Mesendoderm (in vitro differentiated cells): Measurements from ENCODE around the gene C1QTNF8.

Source experiments
- DNase-seq: peaks from one replicate; pipeline ENCODE4 v3.0.0; 2013
- H2AK5ac ChIP-seq: 2 replicates; pipeline ENCODE4 v1.6.1; 2013; ENCODE audit warnings: low read length, inconsistent platforms
- H2BK120ac ChIP-seq: 2 replicates; pipeline ENCODE4 v1.6.1; 2013; ENCODE audit warnings: low read depth, mild to moderate bottlenecking, low read length, moderate library complexity, mixed read lengths
- H2BK15ac ChIP-seq: replicated peaks from 2 replicates; pipeline ENCODE4 v1.6.1; 2013; ENCODE audit warnings: low read depth, mild to moderate bottlenecking, moderate library complexity
- H2BK5ac ChIP-seq: 2 replicates; pipeline ENCODE4 v1.6.1; 2013; ENCODE audit warnings: low read length, inconsistent platforms
- H3K18ac ChIP-seq: 2 replicates; pipeline ENCODE4 v1.6.1; 2013; ENCODE audit warnings: mild to moderate bottlenecking, low read length, mixed read lengths
- H3K23ac ChIP-seq: one replicate; pipeline ENCODE4 v1.6.1; 2013; ENCODE audit warnings: low read length
- H3K27ac ChIP-seq: 2 replicates; pipeline ENCODE4 v1.5.1; 2013; ENCODE audit warnings: low read depth, mild to moderate bottlenecking, inconsistent platforms, low read length, moderate library complexity
- H3K27me3 ChIP-seq: 2 replicates; pipeline ENCODE4 v1.6.1; 2013; ENCODE audit warnings: low read length, control low read depth, mild to moderate bottlenecking, inconsistent platforms; ENCODE audit not compliant: insufficient read depth, poor library complexity
- H3K36me3 ChIP-seq: 2 replicates; pipeline ENCODE4 v1.6.1; 2013; ENCODE audit warnings: low read length, inconsistent platforms; ENCODE audit not compliant: control insufficient read depth, insufficient read depth
- H3K4ac ChIP-seq: one replicate; pipeline ENCODE4 v1.6.1; 2013; ENCODE audit warnings: low read depth, mild to moderate bottlenecking, low read length, moderate library complexity
- H3K4me1 ChIP-seq: 2 replicates; pipeline ENCODE4 v1.6.1; 2013; ENCODE audit warnings: low read depth, low read length, inconsistent platforms; ENCODE audit not compliant: control insufficient read depth
- H3K4me2 ChIP-seq: 2 replicates; pipeline ENCODE4 v1.6.1; 2013; ENCODE audit warnings: low read length
- H3K4me3 ChIP-seq: 2 replicates; pipeline ENCODE4 v1.5.1; 2013; ENCODE audit warnings: mild to moderate bottlenecking, low read length
- H3K56ac ChIP-seq: one replicate; pipeline ENCODE4 v1.6.1; 2013; ENCODE audit warnings: low read length
- H3K79me1 ChIP-seq: 2 replicates; pipeline ENCODE4 v1.6.1; 2013; ENCODE audit warnings: low read length, inconsistent platforms
- H3K79me2 ChIP-seq: 2 replicates; pipeline ENCODE4 v1.6.1; 2013; ENCODE audit warnings: mild to moderate bottlenecking, low read length; ENCODE audit not compliant: control insufficient read depth, insufficient read depth
- H3K9ac ChIP-seq: 2 replicates; pipeline ENCODE4 v1.6.1; 2013; ENCODE audit warnings: low read length, inconsistent platforms
- H4K5ac ChIP-seq: one replicate; pipeline ENCODE4 v1.6.1; 2013; ENCODE audit warnings: low read length
- H4K8ac ChIP-seq: one replicate; pipeline ENCODE4 v1.6.1; 2013; ENCODE audit warnings: low read depth, mild to moderate bottlenecking, control low read depth, low read length, moderate library complexity
- WGBS: extraction: QIAGEN DNeasy Blood & Tissue Kit; methylation state at CpG from one replicate; pipeline ENCODE4 v1.1.7; 2013; ENCODE audit warnings: low lambda C conversion rate, missing lambda C conversion rate; ENCODE audit not compliant: insufficient coverage; ENCODE audit errors: extremely low coverage; 5-methylcytosine and 5-hydroxymethylcytosine counted together

Gene C1QTNF8

GRCh38 chr16:1129106-1129960 is 33.3 kb upstream of the C1QTNF8 start:
- Histone ChIP-seq H2BK15ac (no peak overlapping the region), H3K79me2 (no peaks in the 10 kb centered on the region), H2AK5ac (no peak overlapping the region), H2BK5ac (no peak overlapping the region), H3K27me3 (no peaks in the 10 kb centered on the region), H4K5ac (no peak overlapping the region), H3K56ac (no peak overlapping the region), H3K18ac (no peak overlapping the region), H3K4me3 (no peak overlapping the region), H2BK120ac (no peak overlapping the region), H3K4ac (no peak overlapping the region), H3K36me3 (no peaks in the 10 kb centered on the region), H3K9ac (no peak overlapping the region), H3K4me2 (no peak overlapping the region), H3K4me1 (no peaks in the 10 kb centered on the region), H3K23ac (no peak overlapping the region), H3K79me1 (no peaks in the 10 kb centered on the region), H4K8ac (no peak overlapping the region), H3K27ac (no peak overlapping the region)
- WGBS = no CpG with 5 or more reads among the region's 48 CpGs
- no peak for DNase-seq

GRCh38 chr16:1127971-1128715 is 32.1 kb upstream of the C1QTNF8 start:
- no peak overlapping the region for H2AK5ac ChIP-seq
- no peak for DNase-seq
- no peaks in the 10 kb centered on the region for H3K4me1 ChIP-seq
- no peak overlapping the region for H3K27ac ChIP-seq
- no peak overlapping the region for H2BK15ac ChIP-seq
- H3K36me3 ChIP-seq = no peaks in the 10 kb centered on the region
- H3K9ac ChIP-seq = no peak overlapping the region
- H4K5ac ChIP-seq = no peak overlapping the region
- H4K8ac ChIP-seq = no peak overlapping the region
- H3K4me3 ChIP-seq = no peak overlapping the region
- H3K27me3 ChIP-seq = no peaks in the 10 kb centered on the region
- no peak overlapping the region for H3K4ac ChIP-seq
- H3K79me1 ChIP-seq = no peaks in the 10 kb centered on the region
- H3K79me2 ChIP-seq = no peaks in the 10 kb centered on the region
- no peak overlapping the region for H2BK120ac ChIP-seq
- no peak overlapping the region for H3K4me2 ChIP-seq
- H2BK5ac ChIP-seq = no peak overlapping the region
- H3K23ac ChIP-seq = no peak overlapping the region
- no peak overlapping the region for H3K18ac ChIP-seq
- WGBS = no CpG with 5 or more reads among the region's 31 CpGs
- no peak overlapping the region for H3K56ac ChIP-seq

GRCh38 chr16:1127101-1127500 is 31.1 kb upstream of the C1QTNF8 start:
- Histone ChIP-seq H2BK120ac (no peak overlapping the region), H2AK5ac (no peak overlapping the region), H3K4me1 (no peaks in the 10 kb centered on the region), H4K8ac (no peak overlapping the region), H3K23ac (no peak overlapping the region), H2BK5ac (no peak overlapping the region), H4K5ac (no peak overlapping the region), H3K27ac (no peak overlapping the region), H3K9ac (no peak overlapping the region), H3K18ac (no peak overlapping the region), H3K4me2 (no peak overlapping the region), H3K56ac (no peak overlapping the region), H3K4ac (no peak overlapping the region), H3K79me2 (no peaks in the 10 kb centered on the region), H3K27me3 (no peaks in the 10 kb centered on the region), H2BK15ac (no peak overlapping the region), H3K36me3 (no peaks in the 10 kb centered on the region), H3K4me3 (no peak overlapping the region), H3K79me1 (no peaks in the 10 kb centered on the region)
- WGBS = no CpG with 5 or more reads among the region's 16 CpGs
- DNase-seq = no peak

DNA sequence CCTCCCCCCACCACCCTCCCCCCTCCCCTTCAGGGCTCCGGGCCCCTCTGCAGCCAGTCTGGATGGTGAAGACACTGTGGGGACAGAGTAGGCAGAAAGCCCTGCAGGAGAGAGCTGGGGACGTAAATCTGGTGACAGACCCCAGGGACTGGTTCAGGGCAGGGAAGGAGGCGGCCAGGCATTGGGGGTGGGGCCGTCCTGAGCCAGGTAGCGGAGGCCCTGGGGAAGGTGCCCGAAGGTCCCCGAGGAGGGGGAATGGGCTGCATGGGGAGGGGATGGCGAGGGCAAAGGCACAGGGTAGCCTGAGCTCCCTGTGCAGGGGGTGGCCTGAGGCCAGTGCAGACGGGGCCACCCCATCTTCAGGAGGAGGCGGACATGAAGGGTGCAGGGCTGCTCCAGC is 30.5 kb upstream of the C1QTNF8 start:
- WGBS = no CpG with 5 or more reads among the region's 10 CpGs
- H3K4ac ChIP-seq = no peak overlapping the region
- H3K4me1 ChIP-seq = no peaks in the 10 kb centered on the region
- H2BK120ac ChIP-seq = no peak overlapping the region
- no peak overlapping the region for H4K5ac ChIP-seq
- H3K79me1 ChIP-seq = no peaks in the 10 kb centered on the region
- no peaks in the 10 kb centered on the region for H3K36me3 ChIP-seq
- no peak overlapping the region for H4K8ac ChIP-seq
- H3K27me3 ChIP-seq = no peaks in the 10 kb centered on the region
- H2AK5ac ChIP-seq = no peak overlapping the region
- H3K27ac ChIP-seq = no peak overlapping the region
- H3K4me2 ChIP-seq = no peak overlapping the region
- H3K79me2 ChIP-seq = no peaks in the 10 kb centered on the region
- H3K4me3 ChIP-seq = no peak overlapping the region
- no peak overlapping the region for H2BK5ac ChIP-seq
- no peak overlapping the region for H3K56ac ChIP-seq
- no peak overlapping the region for H3K18ac ChIP-seq
- H2BK15ac ChIP-seq = no peak overlapping the region
- DNase-seq = no peak
- H3K23ac ChIP-seq = no peak overlapping the region
- no peak overlapping the region for H3K9ac ChIP-seq

GRCh38 chr16:1126044-1126443 is 30.0 kb upstream of the C1QTNF8 start:
- Histone ChIP-seq H3K27ac (no peak overlapping the region), H3K36me3 (no peaks in the 10 kb centered on the region), H3K18ac (no peak overlapping the region), H2BK120ac (no peak overlapping the region), H3K4me3 (no peak overlapping the region), H2AK5ac (no peak overlapping the region), H3K56ac (no peak overlapping the region), H3K27me3 (no peaks in the 10 kb centered on the region), H3K4me2 (no peak overlapping the region), H3K79me1 (no peaks in the 10 kb centered on the region), H2BK5ac (no peak overlapping the region), H3K4ac (no peak overlapping the region), H3K23ac (no peak overlapping the region), H4K5ac (no peak overlapping the region), H3K4me1 (no peaks in the 10 kb centered on the region), H4K8ac (no peak overlapping the region), H2BK15ac (no peak overlapping the region), H3K9ac (no peak overlapping the region), H3K79me2 (no peaks in the 10 kb centered on the region)
- no peak for DNase-seq
- no CpG with 5 or more reads among the region's 17 CpGs for WGBS
